Stimulated activated naive CD4-positive, alpha-beta T cell treated with Interleukin-2 at 50 U/mL for 16 hours (primary cell): ENCODE results near the gene HERPUD1.
"Not testable (repeated sequence)": the region's sequence is repeated elsewhere in the genome, so short reads cannot be mapped to it uniquely, and the experiment has no call there.

Experiments
- DNase-seq: peaks from one replicate; lab custom pipeline; 2025; lab: John Stamatoyannopoulos, UW

HERPUD1 gene

GRCh38 chr16:56982695-56983094 lies 50.8 kb downstream of the HERPUD1 start:
- no peak for DNase-seq

GRCh38 chr16:56983211-56983751 lies 51.3 kb downstream of the HERPUD1 start:
- no peak for DNase-seq

- no peak for DNase-seq
Observed at GRCh38 chr16:56984639-56985038, 52.7 kb downstream of the HERPUD1 start.

GRCh38 chr16:56985288-56985961 lies 53.5 kb downstream of the HERPUD1 start:
- peak; percentile 12 for DNase-seq

DNA sequence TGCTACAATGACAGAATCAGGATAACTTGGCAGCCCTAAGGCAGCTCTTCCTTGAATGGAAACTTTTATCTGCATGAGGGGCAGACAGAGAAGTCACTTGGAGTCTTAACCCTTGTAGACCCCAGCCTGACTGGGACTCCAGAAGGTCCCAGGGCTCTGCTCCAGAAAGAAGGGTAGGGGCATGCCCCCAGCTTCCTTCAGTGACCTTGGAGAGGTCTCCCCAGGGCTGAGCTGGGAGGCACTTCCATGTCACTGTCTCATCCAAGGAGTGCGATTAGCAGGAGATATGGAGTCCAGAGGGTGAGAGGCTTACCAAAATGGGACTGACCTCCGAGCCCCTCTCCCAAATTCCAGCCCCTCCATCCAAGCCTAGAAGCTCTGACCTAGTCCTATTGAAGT lies 54.0 kb downstream of the HERPUD1 start:
- no peak for DNase-seq

DNA sequence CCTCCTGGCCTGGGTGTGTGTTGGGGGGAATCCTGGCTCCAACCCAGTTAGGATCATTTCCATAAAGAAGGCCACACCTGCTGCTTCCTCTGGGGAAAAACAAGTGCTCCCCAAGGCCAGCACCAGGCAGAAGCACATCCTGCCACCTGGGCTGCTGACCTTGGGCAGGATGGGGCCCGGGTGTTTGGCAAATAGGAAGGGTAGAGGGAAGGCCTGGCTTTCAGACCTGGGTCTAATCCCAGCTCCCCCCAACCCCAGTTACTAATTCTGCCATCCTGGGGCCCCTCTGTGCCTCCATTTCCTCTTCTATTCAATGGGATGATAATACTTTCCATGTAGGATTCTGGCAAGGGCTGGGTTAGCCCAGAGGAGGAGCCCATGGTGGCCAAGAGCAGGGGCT lies 54.4 kb downstream of the HERPUD1 start:
- no peak for DNase-seq

DNA sequence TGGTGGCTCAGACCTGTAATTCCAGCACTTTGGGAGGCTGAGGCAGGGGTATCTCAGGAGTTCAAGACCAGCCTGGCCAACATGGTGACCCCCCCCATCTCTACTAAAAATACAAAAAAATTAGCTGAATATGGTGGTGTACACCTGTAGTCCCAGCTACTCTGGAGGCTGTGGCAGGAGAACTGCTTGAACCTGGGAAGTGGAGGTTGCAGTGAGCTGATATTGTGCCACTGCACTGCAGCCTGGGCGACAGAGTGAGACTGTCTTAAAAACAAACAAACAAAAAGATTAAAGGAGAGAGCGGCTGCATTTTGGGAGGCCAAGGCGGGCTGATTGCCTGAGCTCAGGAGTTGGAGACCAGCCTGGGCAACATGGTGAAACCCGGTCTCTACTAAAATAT lies 55.0 kb downstream of the HERPUD1 start:
- DNase-seq = not testable (repeated sequence)

- DNase-seq = no peak
Observed at GRCh38 chr16:56987692-56988091, 55.8 kb downstream of the HERPUD1 start.

GRCh38 chr16:56988161-56988947 lies 56.4 kb downstream of the HERPUD1 start:
- no peak for DNase-seq

- DNase-seq = peak; percentile 93
Observed at GRCh38 chr16:56988948-56989945, 57.3 kb downstream of the HERPUD1 start, which contains the start of gene NLRC5. TSS of gene NLRC5 (plus strand) at chr16:56989557. CDS start at chr16:57020713, 31,156 bp downstream.

GRCh38 chr16:56989988-56990387 lies 58.0 kb downstream of the HERPUD1 start:
- DNase-seq = no peak

DNA sequence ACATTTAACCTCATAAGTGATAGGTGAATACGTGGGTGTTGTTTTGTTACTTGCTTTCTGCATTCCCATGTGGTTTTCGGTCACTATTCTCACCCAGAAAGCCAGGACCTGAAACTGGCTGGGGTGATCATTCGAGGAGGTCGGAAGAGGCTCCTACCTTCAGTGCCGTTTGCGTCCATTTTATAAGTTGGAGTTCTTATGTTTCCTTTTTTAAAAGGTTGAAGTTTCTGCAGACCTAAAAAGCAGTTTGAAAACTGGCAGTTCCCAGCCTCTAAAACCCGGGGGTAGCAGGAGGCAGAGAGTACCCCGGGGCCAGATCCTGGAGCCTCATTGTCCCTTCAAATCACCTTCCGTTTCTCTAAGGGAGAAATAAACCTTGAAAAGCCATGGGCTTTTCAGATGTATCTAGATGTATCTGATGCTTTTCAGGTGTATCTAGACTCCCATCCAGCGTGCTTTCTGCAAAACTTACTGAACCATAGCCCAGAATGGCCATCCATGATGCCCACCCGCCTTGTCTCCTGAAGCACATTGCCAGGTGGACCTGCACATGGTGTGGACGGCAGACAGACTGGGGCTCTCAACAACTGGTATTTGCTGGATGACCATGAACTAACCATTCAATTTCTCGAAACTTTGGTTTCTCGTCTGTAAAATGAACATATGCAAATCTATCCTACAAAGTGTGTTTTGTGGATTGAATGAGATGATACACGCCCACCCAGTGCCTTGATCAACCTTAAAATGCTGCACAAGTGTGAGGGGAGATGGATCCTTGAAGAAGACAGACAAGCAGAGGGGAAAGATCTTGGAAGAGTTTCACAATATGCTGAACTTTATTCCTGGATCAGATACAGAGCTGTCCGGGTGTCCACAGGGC lies 58.7 kb downstream of the HERPUD1 start:
- no peak for DNase-seq

DNA sequence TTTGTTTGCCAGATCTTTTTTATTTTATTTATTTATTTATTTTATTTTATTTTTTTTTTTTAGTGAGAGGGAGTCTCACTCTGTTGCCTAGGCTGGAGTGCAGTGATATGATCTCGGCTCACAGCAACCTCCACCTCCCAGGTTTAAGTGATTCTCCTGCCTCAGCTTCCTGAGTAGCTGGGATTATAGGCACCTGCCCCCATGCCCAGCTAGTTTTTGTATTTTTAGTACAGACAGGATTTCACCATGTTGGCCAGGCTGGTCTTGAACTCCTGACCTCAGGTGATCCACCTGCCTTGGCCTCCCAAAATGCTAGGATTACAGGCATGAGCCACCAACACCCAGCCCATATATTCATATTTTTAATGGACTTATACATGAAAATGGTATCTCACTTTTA lies 60.5 kb downstream of the HERPUD1 start:
- DNase-seq = not testable (repeated sequence)

DNA sequence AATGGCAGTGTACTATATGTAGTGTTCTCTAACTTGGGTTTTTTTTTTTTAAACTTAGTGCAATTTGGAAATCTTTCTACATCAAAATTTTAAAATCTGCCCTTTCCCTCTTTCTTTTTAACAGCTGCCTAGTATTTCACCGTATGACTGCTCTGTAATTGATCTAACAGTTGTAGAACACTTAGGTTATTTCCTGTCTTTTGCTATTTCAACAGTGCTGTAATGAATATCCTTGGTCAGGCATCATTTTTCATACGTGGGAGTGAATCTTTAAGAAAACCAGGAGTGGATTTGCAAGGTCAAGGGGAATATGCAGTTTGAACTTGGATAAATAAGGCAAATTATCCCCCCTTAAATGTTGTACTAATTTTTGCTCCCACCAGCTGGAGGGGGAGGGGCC lies 61.3 kb downstream of the HERPUD1 start:
- no peak for DNase-seq

GRCh38 chr16:56994311-56994710 lies 62.4 kb downstream of the HERPUD1 start:
- DNase-seq = no peak
